ENCODE data around the gene CEP120.
"Not testable (repeated sequence)": the region's sequence is repeated elsewhere in the genome, so short reads cannot be mapped to it uniquely, and the experiment has no call there.

The CEP120 gene

DNA sequence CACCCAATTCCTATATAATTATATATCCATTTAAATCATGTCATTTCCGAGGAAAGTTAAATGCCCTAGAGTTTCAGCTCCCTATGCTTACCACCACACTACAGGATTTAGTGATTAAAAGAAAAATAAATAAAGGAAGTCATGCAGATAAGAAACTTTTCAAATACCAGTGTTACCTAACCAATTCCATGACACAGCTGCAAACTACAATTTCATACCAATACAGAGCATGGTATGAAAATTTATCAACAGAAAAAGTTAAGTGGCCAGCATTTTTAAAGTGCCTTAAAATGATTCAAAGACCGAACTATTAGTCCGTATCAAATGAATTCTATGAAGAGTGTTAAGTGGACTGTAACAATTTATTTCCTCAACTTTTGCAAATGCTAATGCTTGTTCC is 35.9 kb downstream of the CEP120 start:
- no peak for DNase-seq (ENCODE audit: low spot score)

DNA sequence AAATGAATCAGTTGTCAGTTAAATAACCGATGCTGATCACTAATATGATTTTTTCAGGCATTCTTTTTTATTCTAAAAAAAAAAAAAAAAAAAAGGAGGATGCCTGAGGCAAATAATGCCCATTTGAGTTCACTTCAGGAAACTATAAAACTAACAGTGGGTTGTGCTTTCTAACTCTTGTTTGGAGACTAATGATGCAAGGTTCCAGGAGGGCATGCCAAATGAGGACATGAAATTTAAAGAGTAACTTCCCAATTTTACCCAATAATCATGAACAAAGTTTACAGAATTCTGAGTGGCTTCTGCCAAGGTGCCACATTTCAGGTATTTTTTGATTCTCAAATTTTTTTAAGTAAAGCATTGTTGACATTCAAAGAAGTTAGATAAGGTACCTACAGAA is 41.0 kb downstream of the CEP120 start:
- DNase-seq (ENCODE audit: low spot score): no peak

DNA sequence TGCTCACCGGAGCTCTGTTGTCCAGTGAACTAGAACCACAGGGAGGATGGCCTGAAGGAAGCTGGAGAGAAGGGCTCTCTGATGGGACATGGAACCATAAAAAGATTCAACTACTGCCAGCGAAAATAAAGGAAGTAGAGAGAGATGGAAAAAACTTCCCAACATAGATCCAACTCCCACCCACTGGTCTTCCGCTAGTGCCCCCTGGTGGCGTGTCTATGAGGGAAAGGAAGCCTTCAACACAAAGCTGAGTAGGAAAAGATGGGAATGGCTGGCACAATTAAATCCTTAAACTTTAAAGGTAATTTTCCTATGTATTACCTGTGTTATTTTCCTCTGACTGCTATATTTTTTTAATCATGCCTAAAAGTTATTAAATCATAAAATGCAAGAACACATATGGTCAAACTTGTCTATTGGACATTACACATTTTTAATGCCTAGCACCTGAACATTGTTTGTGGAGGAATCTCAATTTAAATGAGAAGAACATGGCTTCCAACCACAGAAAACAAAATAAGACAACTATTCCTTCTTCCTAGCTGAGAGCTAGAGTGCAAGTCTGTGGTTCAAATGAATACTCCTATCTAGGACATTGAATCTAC is 51.5 kb downstream of the CEP120 start:
- peak; percentile 24 for DNase-seq (ENCODE audit: low spot score)

DNA sequence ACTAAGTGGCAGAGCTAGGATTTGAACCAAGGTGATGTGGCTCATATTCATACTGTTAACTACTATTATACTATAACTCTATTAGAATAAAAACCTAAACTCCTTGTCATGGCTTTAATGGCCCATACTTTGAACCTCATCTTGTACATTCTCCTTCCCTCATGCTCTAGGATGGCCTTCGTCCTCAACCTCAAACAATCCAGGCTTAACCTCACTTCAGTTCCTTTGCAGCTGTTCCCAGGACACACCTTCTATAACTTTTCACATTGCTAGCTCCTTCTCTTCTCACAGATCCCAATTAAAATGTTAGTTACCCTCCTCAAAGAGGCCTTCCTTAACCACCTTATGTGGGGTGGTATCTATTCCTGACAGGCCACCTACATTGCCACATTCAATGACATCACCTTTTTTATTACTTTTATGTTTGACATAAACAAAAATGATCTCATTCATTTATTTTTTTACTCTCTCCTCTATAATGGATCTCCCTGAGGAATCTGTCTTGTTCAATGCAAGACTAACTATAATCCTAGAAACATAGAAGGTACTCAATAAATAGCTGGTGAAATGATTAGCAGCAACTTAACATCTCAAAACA is 53.7 kb downstream of the CEP120 start:
- no peak for DNase-seq (ENCODE audit: low spot score)

DNA sequence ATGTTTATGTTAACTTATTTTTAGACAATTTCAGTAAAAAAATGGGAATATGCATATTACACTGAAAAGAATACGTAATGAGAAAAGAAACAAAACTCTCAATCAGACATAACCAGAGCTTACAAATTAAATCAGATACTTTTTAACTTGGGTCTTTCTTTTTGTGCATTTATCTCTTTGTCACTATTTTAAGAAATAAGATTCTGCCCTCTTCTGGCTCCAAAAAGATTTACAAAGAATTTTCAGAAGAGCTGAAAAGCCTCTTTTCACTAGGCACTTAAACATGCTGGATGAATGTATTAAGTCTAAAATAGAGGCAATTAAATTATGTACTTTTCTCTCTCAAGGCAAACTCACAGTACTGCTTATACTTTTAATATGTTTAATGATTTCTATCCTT is 55.5 kb downstream of the CEP120 start:
- no peak for DNase-seq (ENCODE audit: low spot score)

DNA sequence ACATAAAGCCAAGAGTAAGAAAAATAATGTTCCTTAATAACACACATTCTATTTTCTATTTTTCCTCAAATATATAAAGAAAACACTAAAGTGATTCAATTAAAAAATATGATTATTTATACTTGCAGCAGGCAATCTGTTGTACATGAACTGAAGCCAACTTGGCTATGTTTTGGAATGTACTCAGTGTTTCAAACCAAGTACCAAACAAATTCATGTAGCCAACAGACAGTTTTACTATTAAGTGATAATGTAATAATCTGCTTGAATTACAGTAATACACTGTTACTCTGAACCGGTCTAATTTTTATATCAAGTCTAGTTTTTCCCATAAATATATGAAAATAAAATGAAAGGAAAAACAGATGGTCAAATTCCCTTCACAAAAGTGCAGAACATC is 58.0 kb downstream of the CEP120 start:
- no peak for DNase-seq (ENCODE audit: low spot score)

DNA sequence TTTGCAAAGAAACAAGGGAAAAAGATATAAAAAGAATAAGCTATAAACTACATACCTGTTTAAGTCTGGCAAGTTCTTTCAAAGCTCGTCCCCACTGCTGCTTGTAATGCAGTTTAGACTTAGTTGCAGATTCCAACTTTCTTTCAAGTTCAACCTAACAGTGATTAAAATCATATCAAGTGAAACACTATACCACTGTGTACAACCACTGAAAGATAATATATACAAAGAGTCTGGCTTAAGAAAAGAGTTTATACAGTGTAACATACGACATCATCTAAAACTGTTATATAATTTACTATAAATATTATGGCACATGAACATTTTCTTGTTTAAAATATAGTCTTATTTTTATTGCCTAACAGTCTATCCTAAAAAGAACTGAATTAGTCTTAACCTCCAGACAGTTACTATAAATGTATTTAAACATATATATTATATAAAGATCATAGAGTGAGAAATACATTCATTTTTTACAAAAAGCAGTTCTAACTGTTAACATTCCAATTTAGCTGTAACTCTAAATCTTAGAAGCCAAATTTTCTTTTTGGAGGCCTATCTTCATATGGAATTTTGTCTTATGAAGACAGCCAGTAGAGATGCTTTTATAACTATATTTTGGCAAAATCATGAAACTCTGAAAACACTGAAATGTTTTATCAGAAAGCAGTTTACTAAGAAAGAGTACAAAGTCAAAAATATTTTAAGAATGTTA is 58.6 kb downstream of the CEP120 start:
- no peak for DNase-seq (ENCODE audit: low spot score)

DNA sequence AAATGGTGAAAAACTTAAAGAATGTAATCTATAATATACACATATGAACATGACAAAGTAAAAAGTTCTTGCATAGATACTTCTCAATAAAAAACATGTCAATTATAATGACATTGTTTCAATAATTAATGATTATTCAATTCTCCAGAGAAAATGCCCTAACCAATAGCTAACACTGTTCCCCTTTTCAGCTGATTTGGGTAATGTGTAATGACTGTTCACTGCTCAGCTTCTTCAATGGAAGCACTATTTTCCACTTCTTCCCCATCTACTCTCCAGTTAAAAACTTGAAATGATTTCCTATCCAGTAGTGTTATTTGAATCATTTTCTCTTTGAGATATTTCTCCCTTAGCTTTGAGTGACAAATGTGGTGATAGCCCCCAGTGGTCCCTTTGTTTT is 62.3 kb downstream of the CEP120 start:
- no peak for DNase-seq (ENCODE audit: low spot score)

DNA sequence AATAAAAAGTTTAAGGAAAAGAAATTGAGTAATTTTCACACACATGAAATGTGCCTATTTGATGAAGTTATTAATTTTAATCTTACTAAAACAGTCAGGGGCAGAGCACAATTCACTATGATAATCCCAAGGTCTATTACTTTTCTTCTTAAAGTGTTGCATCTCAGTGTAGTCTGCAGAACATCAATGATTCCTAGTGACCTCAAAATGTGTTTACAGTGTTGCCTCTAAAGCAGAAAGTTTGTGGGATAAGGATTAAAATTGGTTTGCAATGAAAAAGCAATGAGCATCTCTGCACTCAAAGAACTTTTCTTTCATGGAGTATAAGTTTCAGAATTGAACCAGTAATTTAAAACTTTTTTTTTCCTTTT is 63.0 kb downstream of the CEP120 start:
- no peak for DNase-seq (ENCODE audit: low spot score)

DNA sequence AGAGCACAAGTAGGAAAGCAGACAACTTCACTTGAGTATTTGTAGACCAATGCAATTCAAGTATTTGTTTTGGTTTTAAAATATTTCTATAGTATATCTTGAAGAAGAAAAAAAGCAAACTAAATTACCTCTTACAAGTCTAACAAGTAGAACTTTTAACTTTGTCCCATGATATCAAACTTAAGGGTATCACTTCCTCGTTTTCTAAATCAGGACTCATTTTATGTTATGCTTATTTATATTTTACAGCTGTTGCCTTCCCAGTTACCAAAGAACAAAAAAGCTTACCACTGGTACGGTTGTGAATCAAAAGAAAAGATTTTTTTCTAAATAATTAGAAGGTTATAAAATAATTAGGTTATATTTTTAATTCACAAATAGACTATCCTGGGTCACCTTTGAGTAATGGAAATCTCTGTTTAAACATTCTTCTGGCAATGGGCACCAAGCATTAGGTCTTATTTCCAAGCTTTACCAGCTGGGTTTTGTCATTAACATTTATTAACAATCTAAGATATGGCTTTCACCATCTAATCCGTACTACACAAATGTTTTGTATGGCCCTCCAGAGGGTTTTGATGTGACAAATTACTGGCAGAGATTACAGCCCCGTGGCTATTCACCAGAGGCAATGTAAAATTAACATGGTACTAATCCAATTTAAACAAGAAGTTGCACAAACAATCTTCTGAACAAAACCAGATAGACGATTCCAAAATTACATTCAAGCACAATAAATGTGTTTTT is 63.6 kb downstream of the CEP120 start:
- DNase-seq (ENCODE audit: low spot score): no peak

DNA sequence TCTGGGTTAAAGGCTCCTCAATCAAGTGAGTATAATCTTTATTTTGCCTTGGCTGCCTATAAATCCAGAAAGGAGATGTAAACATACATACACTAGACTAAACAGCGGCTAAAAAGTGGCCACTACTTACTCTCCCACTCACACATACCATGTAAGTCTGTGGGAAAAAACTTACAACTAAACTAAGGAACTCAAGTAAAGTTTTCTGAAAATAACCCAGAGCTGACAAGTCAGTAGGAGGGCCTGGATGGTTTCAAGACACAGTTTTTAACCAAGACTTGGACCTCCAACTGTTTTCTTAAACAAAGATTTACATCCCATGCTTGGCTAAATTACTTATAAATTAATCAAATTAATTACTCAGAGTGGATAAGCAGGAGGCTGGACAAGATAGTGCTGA is 64.5 kb downstream of the CEP120 start:
- DNase-seq (ENCODE audit: low spot score): no peak

DNA sequence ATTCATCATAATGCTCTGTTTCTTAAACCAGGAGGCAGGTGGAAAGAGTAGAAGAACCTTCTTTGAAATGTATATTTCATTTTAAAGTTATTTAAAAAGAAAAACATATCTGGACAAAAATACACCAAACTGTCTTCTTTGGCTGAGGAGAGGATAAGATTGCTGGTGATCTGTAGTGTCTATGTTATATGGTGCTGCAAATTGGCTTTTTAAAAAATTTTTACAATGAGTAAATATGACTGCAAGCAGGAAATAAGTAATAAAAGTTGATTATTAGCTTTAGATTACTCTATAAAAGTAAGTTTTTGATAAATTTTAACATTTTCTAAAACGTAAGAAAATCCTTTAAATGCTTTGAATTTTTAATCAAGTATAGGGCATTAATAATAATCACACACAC is 64.9 kb downstream of the CEP120 start:
- DNase-seq (ENCODE audit: low spot score): no peak

DNA sequence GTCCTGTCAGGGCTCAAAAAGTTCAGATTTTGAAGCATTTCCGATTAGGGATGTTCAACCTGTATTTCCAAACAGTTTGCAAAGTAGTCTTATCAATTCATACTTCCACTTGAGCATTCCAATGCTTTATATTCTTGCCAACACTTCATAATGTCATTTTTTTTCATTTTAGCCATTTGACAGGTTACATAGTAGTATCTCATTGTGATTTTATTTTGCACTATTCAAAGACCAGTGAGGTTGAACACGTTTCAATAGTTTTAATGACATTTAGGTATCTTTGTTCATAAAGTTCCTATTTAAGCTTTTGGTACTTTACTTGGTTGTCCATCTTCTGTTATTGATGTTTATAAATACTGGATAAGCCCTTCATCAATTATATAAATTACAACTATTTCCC is 71.4 kb downstream of the CEP120 start:
- no peak for DNase-seq (ENCODE audit: low spot score)

DNA sequence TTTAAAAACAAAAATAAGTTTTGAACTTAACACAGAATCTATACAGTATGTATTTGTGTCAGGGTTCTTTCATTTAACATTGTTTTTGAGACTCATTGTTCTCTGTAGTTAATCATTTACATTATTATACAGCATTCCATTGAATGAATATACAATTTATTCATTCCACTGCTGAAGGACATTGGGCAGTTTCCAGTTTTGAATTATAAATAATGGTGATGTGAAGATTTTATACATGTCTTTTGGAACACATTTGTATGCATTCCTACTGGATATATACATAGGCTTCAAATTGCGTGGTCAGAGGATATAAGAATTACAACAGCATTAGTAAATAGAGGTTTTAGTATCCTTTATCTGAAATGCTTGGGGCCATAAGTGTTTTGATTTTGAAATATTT is 72.0 kb downstream of the CEP120 start:
- DNase-seq (ENCODE audit: low spot score): no peak

DNA sequence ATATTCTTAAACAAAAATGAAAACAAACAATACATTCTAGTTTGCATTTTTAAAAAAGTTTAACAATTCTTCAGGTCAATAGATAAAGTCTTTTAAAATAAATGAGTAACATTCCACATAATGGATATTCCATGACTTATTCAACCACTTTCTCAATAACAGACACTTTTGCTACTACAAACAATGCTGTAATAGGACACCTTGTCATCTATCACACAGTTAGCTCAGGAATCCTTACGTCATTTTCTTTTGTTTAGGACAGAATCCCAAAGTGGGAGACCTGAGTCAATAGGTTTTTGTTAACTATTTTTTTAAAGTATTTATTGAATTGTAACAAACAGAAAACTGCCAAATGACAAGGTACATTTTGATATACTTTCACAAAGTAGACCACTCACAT is 72.5 kb downstream of the CEP120 start:
- no peak for DNase-seq (ENCODE audit: low spot score)

DNA sequence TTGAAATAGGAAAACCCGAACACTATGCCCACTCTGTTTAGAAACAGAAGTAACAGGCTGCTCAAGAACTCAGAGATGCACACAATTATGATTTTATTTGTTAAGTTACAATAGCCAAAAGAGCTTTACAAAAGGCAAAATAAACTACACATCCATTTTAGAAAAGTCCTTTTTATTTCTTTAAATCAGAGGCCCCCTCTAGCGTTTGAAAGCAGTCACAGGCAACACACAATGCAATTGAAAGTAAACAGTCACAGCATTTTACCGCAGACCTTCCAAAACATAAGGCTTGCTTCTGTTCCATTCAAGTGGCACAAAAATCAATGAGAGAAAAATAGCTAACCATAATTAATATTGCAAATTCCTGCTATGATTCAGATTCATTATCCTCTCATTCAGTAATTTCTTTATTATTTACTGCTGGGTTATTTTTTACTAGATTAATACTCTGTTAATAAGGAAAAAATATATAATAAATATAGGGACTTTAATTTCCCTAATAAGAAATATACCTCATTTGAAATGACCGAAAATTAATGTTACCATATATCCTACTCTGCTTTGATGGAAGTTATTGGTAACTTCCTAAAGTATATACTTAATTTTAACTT is 78.3 kb downstream of the CEP120 start:
- peak; percentile 41 for DNase-seq (ENCODE audit: low spot score)

DNA sequence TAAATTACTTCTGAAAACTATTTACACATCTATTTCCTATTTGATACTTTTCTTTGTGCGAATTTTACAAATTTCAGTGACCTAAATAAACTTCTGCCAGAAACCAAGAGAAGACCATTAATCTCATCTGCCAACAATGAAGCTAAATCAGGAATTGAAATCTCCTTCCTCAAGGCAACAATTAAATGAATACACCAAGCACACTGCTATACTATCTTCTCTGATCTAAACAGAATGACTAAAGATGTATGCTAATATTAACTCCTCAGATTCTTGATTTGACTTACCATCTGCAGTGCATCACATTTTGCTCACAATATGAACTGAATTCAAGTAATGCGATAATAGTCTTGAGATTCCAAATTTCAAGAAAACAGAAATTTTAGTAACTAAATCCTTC is 82.3 kb downstream of the CEP120 start:
- DNase-seq (ENCODE audit: low spot score): no peak

DNA sequence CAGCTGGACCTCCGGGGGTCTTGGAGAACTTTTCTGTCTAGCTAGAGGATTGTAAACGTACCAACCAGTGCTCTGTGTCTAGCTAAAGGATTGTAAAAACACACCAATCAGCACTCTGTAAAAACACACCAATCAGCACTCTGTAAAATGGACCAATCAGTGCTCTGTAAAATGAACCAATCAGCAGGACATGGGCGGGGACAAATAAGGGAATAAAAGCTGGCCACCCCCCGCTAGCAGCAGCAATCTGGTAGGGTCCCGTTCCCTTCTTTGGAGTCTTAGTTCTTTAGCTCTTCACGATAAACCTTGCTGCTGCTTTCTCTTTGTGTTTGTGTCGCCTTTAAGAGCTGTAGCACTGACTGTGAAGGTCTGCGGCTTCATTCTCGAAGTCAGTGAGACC is 114.8 kb downstream of the CEP120 start:
- DNase-seq (ENCODE audit: low spot score): not testable (repeated sequence)

DNA sequence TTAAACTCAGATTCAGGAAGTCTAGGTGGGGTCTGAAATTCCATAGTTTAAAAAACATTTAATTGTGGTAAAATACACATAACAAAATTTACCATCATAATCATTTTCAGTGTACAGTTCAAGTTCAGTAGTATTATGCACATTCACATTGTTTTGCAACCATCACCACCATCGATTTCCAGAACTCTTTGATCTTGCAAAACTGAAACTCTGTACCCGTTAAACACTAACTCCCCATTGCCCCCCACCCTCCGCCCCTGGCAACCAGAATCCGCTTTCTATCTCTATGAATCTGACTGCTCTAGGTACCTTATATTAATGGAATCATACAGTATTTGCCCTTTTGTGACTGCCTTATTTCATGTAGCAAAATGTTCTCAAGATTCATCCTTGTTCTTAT is 117.5 kb downstream of the CEP120 start:
- no peak for DNase-seq (ENCODE audit: low spot score)

DNA sequence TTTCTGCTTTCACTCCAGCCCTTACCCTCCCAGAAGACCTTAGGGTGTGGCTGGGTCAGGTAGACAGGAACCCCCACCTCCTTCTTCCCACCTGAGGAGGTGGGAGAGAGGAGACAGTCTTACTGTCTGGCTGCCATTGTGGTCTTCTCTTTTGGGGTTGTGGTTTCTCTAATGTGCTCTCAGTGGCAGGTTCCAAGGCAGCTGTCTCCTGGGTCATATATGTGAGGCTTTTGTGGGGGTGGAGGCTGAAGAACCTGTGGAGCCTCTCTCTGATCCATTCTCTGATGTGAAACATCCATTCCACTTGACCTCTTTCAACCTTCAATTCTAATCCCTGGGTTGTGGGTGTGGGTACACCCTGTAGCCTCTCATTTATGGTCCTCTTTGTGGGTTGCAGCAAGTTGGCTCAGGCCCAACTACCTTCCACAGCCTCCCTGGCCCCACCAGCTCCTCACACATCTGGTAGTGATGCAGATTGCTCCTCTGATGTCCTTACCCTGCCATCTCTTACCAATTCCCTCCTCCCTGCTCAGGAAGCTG is 118.4 kb downstream of the CEP120 start:
- DNase-seq (ENCODE audit: low spot score): no peak

DNA sequence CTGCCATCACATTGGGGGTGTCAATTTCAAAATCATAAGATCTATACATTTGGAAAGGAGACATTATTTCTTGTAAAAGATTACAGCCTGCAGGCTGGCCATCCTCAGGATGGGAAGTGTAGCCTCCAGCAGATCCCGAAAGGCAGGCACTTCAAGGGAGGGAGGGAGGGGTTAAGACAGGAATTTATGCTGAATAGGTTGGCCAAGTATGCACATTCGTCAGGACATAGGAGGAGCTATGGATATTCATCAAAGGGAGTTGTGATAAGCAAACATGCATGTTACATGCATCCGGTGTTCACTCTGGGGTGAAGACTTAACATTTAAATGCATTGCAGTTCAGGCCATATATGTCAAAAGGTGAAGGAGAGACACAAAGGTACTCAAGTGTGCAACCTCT is 119.4 kb downstream of the CEP120 start:
- no peak for DNase-seq (ENCODE audit: low spot score)

DNA sequence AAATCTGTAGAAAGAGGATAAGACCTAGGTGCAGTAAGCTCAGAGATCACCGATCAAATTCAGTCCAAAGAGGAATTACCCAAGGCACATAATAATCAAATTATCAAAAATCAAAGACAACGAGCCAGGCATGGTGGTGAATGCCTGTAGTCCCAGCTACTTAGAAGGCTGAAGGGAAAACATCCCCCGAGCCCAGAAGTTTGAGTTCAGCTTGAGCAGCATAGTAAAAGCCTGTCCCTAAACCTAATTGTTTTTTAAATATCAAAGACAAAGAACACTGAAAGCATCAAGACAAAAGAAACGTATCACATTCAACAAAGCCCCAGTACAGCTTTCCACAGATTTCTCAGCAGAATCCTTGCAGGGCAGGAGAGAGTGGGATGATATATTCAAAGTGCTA is 122.9 kb downstream of the CEP120 start:
- no peak for DNase-seq (ENCODE audit: low spot score)

All from AG08395 (cell line).